ENCODE results near the gene CCDC12. TPM values are rescaled to one million over a fixed set of nuclear protein-coding genes. Genes with fewer than 3 reads are reported as not detected.

The CCDC12 gene
- total RNA-seq, 2 donors from 2014 or later, result 46.7 to 47.8 TPM

- H3K4me3 Mint-ChIP-seq, result no peak overlapping the region
- WGBS, 2 experiments (ENCODE audit: insufficient coverage in 1 of 2, insufficient read length in 1 of 2), result 91 to 94% methylated on average over 4 to 9 of the region's 9 CpGs
- Histone ChIP-seq H3K4me1 (ENCODE audit: control insufficient read depth, insufficient read depth, low read length) (peaks cover 6% of the 10 kb centered on the region), H3K9me3 (ENCODE audit: control insufficient read depth, low read length) (no peaks in the 10 kb centered on the region), H3K36me3 (ENCODE audit: control insufficient read depth, insufficient read depth, low read length) (peaks cover 49% of the 10 kb centered on the region), H3K4me3 (ENCODE audit: low read length) (no peak overlapping the region), H3K27ac (ENCODE audit: low read depth, low read length) (peak overlapping the region; percentile 55), H3K9ac (ENCODE audit: extremely low read depth, low read length, poor library complexity, severe bottlenecking) (no peak overlapping the region), H3K27me3 (ENCODE audit: control insufficient read depth, insufficient read depth, low read length, poor library complexity, severe bottlenecking) (no peaks in the 10 kb centered on the region)
- peaks cover 18% of the 10 kb centered on the region for H3K36me3 Mint-ChIP-seq (ENCODE audit: low read depth)
- H3K9me3 Mint-ChIP-seq, result no peaks in the 10 kb centered on the region
- no peak for DNase-seq
- no peaks in the 10 kb centered on the region for H3K27me3 Mint-ChIP-seq (ENCODE audit: insufficient read depth)
- H3K4me1 Mint-ChIP-seq, result peaks cover 6% of the 10 kb centered on the region
- TF ChIP-seq CTCF (conservative IDR thresholded peaks at IDR 0.05), result no peak
- peak overlapping the region; percentile 52 for H3K27ac Mint-ChIP-seq
These were observed 46.2 kb downstream of the CCDC12 start for GRCh38 chr3:46930166-46930944.

- WGBS, 2 experiments (ENCODE audit: insufficient coverage in 1 of 2, insufficient read length in 1 of 2), result 92 to 98% methylated on average over 2 of the region's 2 CpGs
- peaks cover 2% of the 10 kb centered on the region for H3K4me1 Mint-ChIP-seq
- no peak for DNase-seq
- Histone ChIP-seq H3K4me1 (ENCODE audit: control insufficient read depth, insufficient read depth, low read length) (no peaks in the 10 kb centered on the region), H3K4me3 (ENCODE audit: low read length) (no peak overlapping the region), H3K27me3 (ENCODE audit: control insufficient read depth, insufficient read depth, low read length, poor library complexity, severe bottlenecking) (no peaks in the 10 kb centered on the region), H3K9ac (ENCODE audit: extremely low read depth, low read length, poor library complexity, severe bottlenecking) (no peak overlapping the region), H3K27ac (ENCODE audit: low read depth, low read length) (no peak overlapping the region), H3K9me3 (ENCODE audit: control insufficient read depth, low read length) (no peaks in the 10 kb centered on the region), H3K36me3 (ENCODE audit: control insufficient read depth, insufficient read depth, low read length) (peaks cover 46% of the 10 kb centered on the region)
- no peak for TF ChIP-seq CTCF (conservative IDR thresholded peaks at IDR 0.05)
- no peaks in the 10 kb centered on the region for H3K27me3 Mint-ChIP-seq (ENCODE audit: insufficient read depth)
- no peak overlapping the region for H3K4me3 Mint-ChIP-seq
- peaks cover 24% of the 10 kb centered on the region for H3K36me3 Mint-ChIP-seq (ENCODE audit: low read depth)
- no peaks in the 10 kb centered on the region for H3K9me3 Mint-ChIP-seq
- H3K27ac Mint-ChIP-seq, result no peak overlapping the region
These were observed 47.2 kb downstream of the CCDC12 start for GRCh38 chr3:46929324-46929723.

- no peaks in the 10 kb centered on the region for H3K9me3 ChIP-seq (ENCODE audit: control insufficient read depth, low read length)
- WGBS, 2 experiments (ENCODE audit: insufficient coverage in 1 of 2, insufficient read length in 1 of 2), result 88 to 100% methylated on average over 1 of the region's 1 CpG
These were observed 48.3 kb downstream of the CCDC12 start for GRCh38 chr3:46928282-46928681.

More at GRCh38 chr3:46928282-46928681, 48.3 kb downstream of the CCDC12 start:
- no peak overlapping the region for H3K4me3 ChIP-seq (ENCODE audit: low read length)
- H3K27me3 ChIP-seq (ENCODE audit: control insufficient read depth, insufficient read depth, low read length, poor library complexity, severe bottlenecking), result no peaks in the 10 kb centered on the region
- H3K36me3 Mint-ChIP-seq (ENCODE audit: low read depth), result peaks cover 28% of the 10 kb centered on the region
- H3K4me3 Mint-ChIP-seq, result no peak overlapping the region
- H3K27ac Mint-ChIP-seq, result no peak overlapping the region
- no peak for TF ChIP-seq CTCF (conservative IDR thresholded peaks at IDR 0.05)
- no peaks in the 10 kb centered on the region for H3K9me3 Mint-ChIP-seq
- DNase-seq, result no peak
- H3K27ac ChIP-seq (ENCODE audit: low read depth, low read length), result no peak overlapping the region
- H3K36me3 ChIP-seq (ENCODE audit: control insufficient read depth, insufficient read depth, low read length), result peaks cover 44% of the 10 kb centered on the region
- no peaks in the 10 kb centered on the region for H3K4me1 ChIP-seq (ENCODE audit: control insufficient read depth, insufficient read depth, low read length)
- H3K9ac ChIP-seq (ENCODE audit: extremely low read depth, low read length, poor library complexity, severe bottlenecking), result no peak overlapping the region
- no peaks in the 10 kb centered on the region for H3K4me1 Mint-ChIP-seq
- no peaks in the 10 kb centered on the region for H3K27me3 Mint-ChIP-seq (ENCODE audit: insufficient read depth)
